Measurements from ENCODE around the gene TSSK6.

Gene TSSK6

GRCh38 chr19:19544954-19545591 is 29.7 kb upstream of the TSSK6 start:
- DNase-seq (ENCODE audit: low read depth) = no peak

DNA sequence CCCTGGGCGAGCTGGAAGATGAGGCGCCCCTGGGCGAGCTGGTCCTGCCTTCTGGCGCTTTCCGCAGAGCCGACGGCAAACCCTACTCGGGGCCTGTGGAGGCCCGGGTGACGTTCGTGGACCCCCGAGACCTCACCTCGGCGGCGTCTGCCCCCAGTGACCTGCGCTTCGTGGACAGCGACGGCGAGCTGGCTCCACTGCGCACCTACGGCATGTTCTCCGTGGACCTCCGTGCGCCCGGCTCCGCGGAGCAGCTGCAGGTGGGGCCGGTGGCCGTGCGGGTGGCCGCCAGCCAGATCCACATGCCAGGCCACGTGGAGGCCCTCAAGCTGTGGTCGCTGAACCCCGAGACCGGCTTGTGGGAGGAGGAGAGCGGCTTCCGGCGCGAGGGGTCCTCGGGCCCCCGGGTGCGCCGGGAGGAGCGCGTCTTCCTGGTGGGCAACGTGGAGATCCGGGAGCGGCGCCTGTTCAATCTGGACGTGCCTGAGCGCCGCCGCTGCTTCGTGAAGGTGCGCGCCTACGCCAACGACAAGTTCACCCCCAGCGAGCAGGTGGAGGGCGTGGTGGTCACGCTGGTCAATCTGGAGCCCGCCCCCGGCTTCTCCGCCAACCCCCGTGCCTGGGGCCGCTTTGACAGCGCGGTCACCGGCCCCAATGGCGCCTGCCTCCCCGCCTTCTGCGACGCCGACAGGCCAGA is 29.1 kb upstream of the TSSK6 start:
- no peak for DNase-seq (ENCODE audit: low read depth)

DNA sequence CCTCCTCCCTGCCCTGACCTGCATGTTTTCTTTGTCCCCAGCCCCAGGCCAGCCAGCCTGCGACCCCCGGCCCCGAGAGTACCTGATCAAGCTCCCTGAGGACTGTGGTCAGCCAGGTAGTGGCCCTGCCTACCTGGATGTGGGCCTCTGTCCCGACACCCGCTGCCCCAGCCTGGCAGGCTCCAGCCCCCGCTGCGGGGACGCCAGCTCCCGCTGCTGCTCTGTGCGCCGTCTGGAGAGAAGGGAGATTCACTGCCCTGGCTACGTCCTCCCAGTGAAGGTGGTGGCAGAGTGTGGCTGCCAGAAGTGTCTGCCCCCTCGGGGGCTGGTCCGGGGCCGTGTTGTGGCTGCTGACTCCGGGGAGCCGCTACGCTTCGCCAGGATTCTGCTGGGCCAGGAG is 28.3 kb upstream of the TSSK6 start:
- no peak for DNase-seq (ENCODE audit: low read depth)

GRCh38 chr19:19543101-19543500 is 27.8 kb upstream of the TSSK6 start:
- no peak for DNase-seq (ENCODE audit: low read depth)

DNA sequence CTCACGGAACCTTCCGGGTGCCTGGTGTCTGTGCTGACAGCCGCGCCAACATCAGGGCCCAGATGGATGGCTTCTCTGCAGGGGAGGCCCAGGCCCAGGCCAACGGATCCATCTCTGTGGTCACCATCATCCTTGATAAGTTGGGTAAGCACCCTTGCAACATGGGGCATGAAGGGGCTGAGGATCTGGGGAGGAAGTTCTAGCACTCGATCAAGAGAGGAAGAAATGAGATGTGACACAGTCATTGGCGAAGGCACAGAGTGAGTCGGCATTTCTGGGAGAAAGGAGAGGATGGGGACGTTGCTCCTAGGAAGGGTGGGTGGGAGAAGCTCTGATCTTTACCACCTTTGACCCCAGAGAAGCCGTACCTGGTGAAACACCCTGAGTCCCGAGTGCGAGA is 27.2 kb upstream of the TSSK6 start:
- no peak for DNase-seq (ENCODE audit: low read depth)

DNA sequence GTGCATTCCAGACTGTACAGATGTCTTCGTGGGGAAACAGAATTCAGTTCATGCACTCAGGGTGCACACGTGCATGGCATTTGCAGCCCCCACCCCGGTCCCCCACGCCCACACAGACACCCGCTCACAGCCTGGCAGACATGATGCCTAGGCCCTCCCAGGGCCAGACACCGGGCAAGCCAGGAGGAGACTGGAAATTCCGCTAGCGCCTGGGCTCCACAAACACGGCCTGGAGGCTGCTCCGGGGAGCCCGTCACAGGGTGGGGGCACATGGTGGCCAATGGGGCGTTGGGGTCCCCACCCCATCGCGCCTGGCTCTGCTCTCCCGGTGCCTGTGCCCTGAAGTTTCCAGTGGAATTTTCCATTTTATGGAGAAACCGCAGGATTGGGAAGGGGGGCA is 26.3 kb upstream of the TSSK6 start:
- DNase-seq (ENCODE audit: low read depth) = no peak

- peak; percentile 50 for DNase-seq (ENCODE audit: low read depth)
These were observed 25.6 kb upstream of the TSSK6 start for GRCh38 chr19:19540715-19541515.

GRCh38 chr19:19540064-19540714 is 24.8 kb upstream of the TSSK6 start:
- DNase-seq (ENCODE audit: low read depth) = peak; percentile 77

- no peak for DNase-seq (ENCODE audit: low read depth)
These were observed 24.3 kb upstream of the TSSK6 start for GRCh38 chr19:19539698-19540063.

DNA sequence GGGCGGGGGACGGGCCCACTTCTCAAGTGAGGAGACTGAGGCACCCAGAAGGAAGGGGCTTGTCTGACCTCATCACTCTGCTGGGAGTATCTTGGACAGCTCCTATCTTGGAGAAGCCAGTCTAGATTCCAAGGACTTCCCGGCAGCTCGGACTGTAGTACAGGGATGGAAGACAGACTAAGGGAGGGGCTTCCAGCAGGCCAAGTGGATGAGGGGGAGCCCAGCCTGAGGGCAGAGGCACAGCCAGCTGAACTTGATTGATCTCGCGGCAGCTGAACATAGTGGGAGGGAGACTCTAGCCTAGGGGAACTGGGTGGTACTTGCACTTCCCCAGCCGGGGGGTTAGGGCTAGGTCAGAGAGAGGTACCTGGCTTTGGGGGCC is 23.4 kb upstream of the TSSK6 start:
- DNase-seq (ENCODE audit: low read depth) = no peak

DNA sequence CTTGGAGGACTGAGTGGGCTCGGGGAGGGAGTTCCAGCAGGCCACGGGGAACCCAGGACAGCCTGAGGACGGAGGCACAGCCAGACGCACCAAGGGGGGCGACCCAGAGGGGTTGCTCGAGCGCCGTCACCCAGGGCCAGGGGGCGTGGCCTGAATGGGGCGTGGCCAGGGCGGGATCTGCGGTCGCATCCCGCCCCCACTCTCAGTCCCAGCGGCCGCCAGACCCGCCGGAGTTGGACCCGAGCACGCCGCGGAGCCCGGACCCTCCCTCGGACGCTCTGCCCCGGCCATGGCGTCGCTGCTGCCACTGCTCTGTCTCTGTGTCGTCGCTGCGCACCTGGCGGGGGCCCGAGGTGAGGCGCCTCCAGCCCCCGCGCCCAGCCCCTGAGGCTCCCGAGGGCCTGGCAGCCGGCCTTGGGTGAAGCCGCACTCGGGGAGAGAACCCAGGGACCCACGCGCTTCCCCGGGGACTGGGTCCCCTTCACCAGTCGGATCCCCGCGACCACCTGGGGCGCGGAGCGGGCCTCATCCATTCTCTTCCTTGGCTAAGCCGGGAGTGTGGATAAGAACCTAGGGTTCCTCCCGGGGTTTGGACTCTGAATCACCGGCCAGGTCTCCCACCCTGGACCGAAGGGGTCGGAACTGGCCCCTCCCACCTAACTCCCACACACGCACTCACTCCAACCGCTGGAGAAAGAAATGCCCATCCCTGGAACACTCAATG is 22.9 kb upstream of the TSSK6 start, which contains the start of gene CILP2:
Gene CILP2, plus strand, starts transcription at position 205 of the 724 bp plus-strand sequence. Its CDS starts 85 bp downstream, at position 290.
- DNase-seq (ENCODE audit: low read depth) = no peak

DNA sequence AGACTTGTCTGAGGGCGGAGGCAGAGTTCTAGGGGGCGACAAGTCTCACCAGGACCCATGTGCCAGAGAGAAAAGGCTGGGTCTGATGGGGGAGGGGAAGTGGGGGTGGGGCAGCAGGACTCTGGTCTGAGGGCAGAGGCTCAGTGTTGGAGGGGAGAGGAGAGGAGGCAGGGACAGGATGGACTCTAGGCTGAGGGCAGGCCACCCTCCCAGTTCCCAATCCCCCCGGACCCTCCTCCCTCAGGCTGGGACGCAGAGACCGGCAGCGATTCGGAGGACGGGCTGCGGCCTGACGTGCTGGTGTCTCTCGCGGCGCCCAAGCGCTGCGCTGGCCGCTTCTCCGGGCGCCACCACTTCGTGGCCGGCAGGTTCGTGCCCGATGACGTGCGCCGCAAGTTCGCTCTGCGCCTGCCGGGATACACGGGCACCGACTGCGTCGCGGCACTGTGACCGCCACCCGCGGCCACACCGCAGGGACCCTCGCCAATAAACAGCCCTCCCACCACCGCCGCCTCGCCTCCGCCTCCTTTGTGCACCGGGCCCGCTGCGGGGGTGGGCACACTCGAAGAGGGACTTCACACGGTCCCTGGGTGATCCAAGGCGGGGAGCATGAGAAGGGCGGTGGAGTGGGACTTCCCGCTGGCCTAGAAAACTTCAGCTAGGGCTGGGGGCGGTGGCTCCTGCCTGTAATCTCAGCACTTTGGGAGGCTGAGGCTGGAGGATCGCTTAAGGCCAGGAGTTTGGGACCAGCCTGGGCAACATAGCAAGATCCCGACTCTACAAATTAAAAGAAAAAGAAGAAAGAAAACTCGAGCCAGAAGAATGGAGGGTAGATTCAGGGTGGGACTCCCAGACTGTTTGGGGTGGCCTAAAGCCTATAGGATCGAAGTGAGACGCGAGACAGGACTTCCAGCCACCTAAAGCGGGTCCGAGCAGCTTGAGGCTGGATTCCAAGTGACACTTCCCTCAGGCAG is 22.0 kb upstream of the TSSK6 start:
- DNase-seq (ENCODE audit: low read depth) = no peak

- no peak for DNase-seq (ENCODE audit: low read depth)
These were observed 20.2 kb upstream of the TSSK6 start for GRCh38 chr19:19535311-19536191.

GRCh38 chr19:19534556-19535265 is 19.4 kb upstream of the TSSK6 start:
- no peak for DNase-seq (ENCODE audit: low read depth)

- no peak for DNase-seq (ENCODE audit: low read depth)
These were observed 18.5 kb upstream of the TSSK6 start for GRCh38 chr19:19533841-19534240.

- no peak for DNase-seq (ENCODE audit: low read depth)
These were observed 17.7 kb upstream of the TSSK6 start for GRCh38 chr19:19532806-19533701.

DNA sequence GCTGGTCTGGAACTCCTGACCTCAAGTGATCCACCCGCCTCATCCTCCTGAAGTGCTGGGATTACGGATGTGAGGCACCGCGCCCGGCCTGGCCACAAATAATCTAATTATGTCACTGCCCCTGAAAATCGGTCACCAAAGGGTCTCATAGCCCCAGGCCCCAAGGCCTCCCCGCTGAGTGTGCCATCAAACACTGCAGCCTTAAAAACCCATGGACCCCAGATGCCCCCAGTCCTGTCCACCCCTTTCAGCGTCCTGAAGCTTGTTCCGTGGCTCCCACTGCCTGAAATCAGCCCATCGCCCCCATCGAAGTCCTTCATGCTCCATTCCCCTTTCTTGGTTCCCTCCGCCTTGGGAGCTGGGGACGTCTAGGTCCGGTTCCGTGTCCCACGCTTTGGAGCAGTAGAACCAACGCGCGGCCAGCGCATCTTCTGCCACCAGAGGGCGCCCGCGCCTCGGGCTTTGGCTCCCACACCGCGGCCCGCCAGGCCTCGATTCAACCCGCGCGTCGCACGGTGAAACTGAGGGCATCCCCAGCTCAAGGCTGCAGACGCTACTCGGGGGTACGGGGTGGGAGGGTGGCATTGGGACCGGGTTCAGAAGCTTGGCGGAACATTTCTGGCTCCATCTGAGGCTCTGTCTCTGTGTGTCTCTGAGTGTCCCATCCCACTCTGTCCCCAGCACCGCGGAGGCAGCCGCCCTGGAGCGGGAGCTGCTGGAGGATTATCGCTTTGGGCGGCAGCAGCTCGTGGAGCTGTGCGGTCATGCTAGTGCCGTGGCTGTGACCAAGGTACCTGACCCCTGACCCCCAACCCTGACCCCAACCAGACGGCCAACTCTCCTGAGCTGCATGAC is 16.8 kb upstream of the TSSK6 start:
- peak; percentile 43 for DNase-seq (ENCODE audit: low read depth)

All from iris pigment epithelial cell (primary cell).